ENCODE results near the gene LSAMP.

- TF ChIP-seq POLR2A (IDR thresholded peaks at IDR 0.05; ENCODE audit: low read depth, low read length): no peak
- no peak for TF ChIP-seq POLR2AphosphoS5 (IDR thresholded peaks at IDR 0.05; ENCODE audit: low read depth, low read length)
- no peak for TF ChIP-seq SPI1 (IDR thresholded peaks at IDR 0.05; ENCODE audit: low read depth, low read length)
- no peak for TF ChIP-seq POU2F2 (IDR thresholded peaks at IDR 0.05; ENCODE audit: low read depth, low read length)
Observed at GRCh38 chr3:116445311-116445841, at the start of gene LSAMP.

Data from GM12891 (cell line).